Osteoblast (primary cell): Measurements from ENCODE around the gene TMIGD3. TPM values are rescaled to one million over a fixed set of nuclear protein-coding genes. Genes with fewer than 3 reads are reported as not detected.

ENCODE experiments used
- DNase-seq: peaks from one replicate; pipeline ENCODE4 v3.0.0; 2011; ENCODE audit warnings: low spot score, mixed read lengths; ENCODE audit not compliant: insufficient read length; ENCODE audit errors: missing footprints
- H2AFZ ChIP-seq: 2 replicates; pipeline ENCODE4 v1.6.0; 2011; ENCODE audit warnings: mild to moderate bottlenecking, low read length
- H3K27ac ChIP-seq: 2 replicates; pipeline ENCODE4 v1.5.1; 2011; ENCODE audit warnings: mild to moderate bottlenecking, low read depth, low read length, moderate library complexity
- H3K27me3 ChIP-seq: 2 replicates; pipeline ENCODE4 v1.6.0; 2012; ENCODE audit warnings: mild to moderate bottlenecking, control low read depth, inconsistent platforms, low read length, moderate library complexity; ENCODE audit not compliant: insufficient read depth
- H3K36me3 ChIP-seq: 2 replicates; pipeline ENCODE4 v1.5.1; 2011; ENCODE audit warnings: mild to moderate bottlenecking, low read length, control low read depth, moderate library complexity; ENCODE audit not compliant: insufficient read depth
- H3K4me1 ChIP-seq: 2 replicates; pipeline ENCODE4 v1.5.1; 2011; ENCODE audit warnings: mild to moderate bottlenecking, low read length, control low read depth, moderate library complexity; ENCODE audit not compliant: insufficient read depth
- H3K4me2 ChIP-seq: 2 replicates; pipeline ENCODE4 v1.6.0; 2011; ENCODE audit warnings: mild to moderate bottlenecking, low read length; ENCODE audit not compliant: insufficient read depth
- H3K4me3 ChIP-seq: fragments of 200-600 bp; sonication (generic); 3 replicates; pipeline ENCODE4 v1.5.1; 2012; ENCODE audit warnings: mild to moderate bottlenecking, low read length, inconsistent platforms; ENCODE audit not compliant: insufficient read depth
- H3K79me2 ChIP-seq: 2 replicates; pipeline ENCODE4 v1.6.0; 2012; ENCODE audit warnings: mild to moderate bottlenecking, low read length, control low read depth, inconsistent platforms; ENCODE audit not compliant: insufficient read depth
- H3K9me3 ChIP-seq: 2 replicates; pipeline ENCODE4 v1.5.1; 2011; ENCODE audit warnings: low read depth, low read length, control low read depth
- H4K20me1 ChIP-seq: 2 replicates; pipeline ENCODE4 v1.6.0; 2012; ENCODE audit warnings: mild to moderate bottlenecking, low read length, control low read depth; ENCODE audit not compliant: insufficient read depth
- CTCF ChIP-seq: IDR thresholded peaks from 2 replicates; pipeline ENCODE4 v1.5.1; 2011; ENCODE audit warnings: mild to moderate bottlenecking, low read depth, low read length, moderate library complexity; ENCODE audit errors: extremely low read depth
- total RNA-seq: library from RNA; depleted of rRNA; stranded (reverse); fragments of >200 nt; gene quantifications from 2 replicates; pipeline ENCODE4 v1.2.3, GENCODE V29; 2012

Gene TMIGD3
- total RNA-seq, 1 donor, result not detected

- Histone ChIP-seq H3K36me3 (no peaks in the 10 kb centered on the region), H3K4me3 (no peak overlapping the region), H3K27ac (no peak overlapping the region), H3K27me3 (no peaks in the 10 kb centered on the region), H3K4me2 (no peak overlapping the region), H3K9me3 (no peaks in the 10 kb centered on the region), H3K4me1 (peaks cover 23% of the 10 kb centered on the region), H2AFZ (no peak overlapping the region), H3K79me2 (no peaks in the 10 kb centered on the region), H4K20me1 (no peaks in the 10 kb centered on the region)
- no peak for TF ChIP-seq CTCF
- no peak for DNase-seq
These were observed 8.9 kb upstream of the TMIGD3 start for GRCh38 chr1:111512132-111512889.

DNA sequence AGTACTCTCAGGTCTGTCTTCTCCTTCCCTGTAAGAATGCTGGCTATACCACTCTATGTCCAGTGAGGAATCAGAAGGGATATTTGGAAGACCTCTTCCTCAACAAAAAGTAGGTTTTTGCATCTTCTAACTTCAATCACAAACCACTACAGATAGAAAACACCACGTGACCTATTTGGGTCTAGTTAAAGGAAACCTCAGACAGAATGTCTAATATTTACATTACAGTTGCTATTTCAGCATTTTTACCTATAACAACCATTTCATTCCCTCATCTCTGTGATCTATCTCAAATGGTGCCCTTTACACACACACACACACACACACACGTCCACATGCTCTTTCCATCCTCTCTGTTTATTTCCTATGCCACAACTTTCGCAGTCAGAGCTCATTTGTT is 7.9 kb upstream of the TMIGD3 start:
- Histone ChIP-seq H2AFZ (no peak overlapping the region), H3K79me2 (no peaks in the 10 kb centered on the region), H3K27me3 (no peaks in the 10 kb centered on the region), H3K9me3 (no peaks in the 10 kb centered on the region), H4K20me1 (no peaks in the 10 kb centered on the region), H3K36me3 (no peaks in the 10 kb centered on the region), H3K4me2 (no peak overlapping the region), H3K4me1 (peaks cover 19% of the 10 kb centered on the region), H3K4me3 (no peak overlapping the region), H3K27ac (no peak overlapping the region)
- no peak for DNase-seq
- TF ChIP-seq CTCF, result no peak

- no peak for TF ChIP-seq CTCF
- Histone ChIP-seq H4K20me1 (no peaks in the 10 kb centered on the region), H3K79me2 (no peaks in the 10 kb centered on the region), H3K4me3 (no peak overlapping the region), H3K4me2 (no peak overlapping the region), H2AFZ (no peak overlapping the region), H3K9me3 (no peaks in the 10 kb centered on the region), H3K27ac (no peak overlapping the region), H3K36me3 (no peaks in the 10 kb centered on the region), H3K4me1 (peaks cover 14% of the 10 kb centered on the region), H3K27me3 (no peaks in the 10 kb centered on the region)
- no peak for DNase-seq
These were observed 6.6 kb upstream of the TMIGD3 start for GRCh38 chr1:111509997-111510375.

DNA sequence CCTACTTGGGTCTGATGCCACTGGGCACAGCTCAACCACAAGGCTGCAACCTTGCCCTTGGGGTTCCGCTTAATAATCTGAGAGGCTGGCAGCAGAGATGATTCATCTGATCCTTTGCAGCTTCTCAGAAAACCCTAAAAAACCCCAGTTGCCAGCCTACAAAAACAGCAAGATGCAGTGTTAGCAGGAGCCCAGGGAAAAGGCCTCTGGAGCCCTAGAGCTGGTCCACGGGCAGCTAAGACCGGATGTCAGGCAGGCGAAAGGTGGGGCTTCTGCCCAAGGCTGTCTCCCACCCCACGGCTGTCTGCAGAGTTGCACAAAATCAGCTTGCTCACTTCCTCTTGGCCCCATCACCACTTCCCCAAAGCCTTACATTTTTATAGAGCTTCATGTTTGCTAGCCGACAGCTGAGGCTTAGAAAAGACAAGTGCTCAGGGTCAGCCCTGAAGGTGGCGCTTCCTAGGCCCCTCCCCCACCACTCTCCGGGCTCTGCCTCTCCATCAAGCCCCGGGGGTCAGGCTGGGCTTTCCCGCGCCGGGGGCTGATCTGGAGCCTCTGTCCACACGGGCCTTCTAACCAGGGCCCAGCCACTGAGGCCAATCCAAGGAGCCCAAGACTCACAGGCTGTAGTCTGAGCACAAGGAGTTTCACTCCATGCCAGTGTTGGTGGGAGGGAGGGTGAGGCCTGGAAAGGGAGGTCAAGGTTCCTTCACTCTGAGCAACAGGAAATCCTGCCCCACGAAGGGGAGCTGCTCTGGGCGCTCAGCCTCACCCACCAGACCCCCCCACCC is 4.2 kb upstream of the TMIGD3 start:
- Histone ChIP-seq H3K9me3 (no peaks in the 10 kb centered on the region), H3K4me2 (peak overlapping the region; percentile 75), H3K79me2 (no peaks in the 10 kb centered on the region), H3K36me3 (no peaks in the 10 kb centered on the region), H4K20me1 (no peaks in the 10 kb centered on the region), H3K4me3 (peak overlapping the region; percentile 41), H3K27ac (peak overlapping the region; percentile 58), H3K4me1 (peaks cover 14% of the 10 kb centered on the region), H3K27me3 (no peaks in the 10 kb centered on the region), H2AFZ (peak overlapping the region; percentile 90)
- no peak for TF ChIP-seq CTCF
- peak; percentile 82 for DNase-seq
